HG03196 (cell line): Measurements from ENCODE around the gene SART3.

Experiments
- ATAC-seq: cut with Tn5 transposase; IDR thresholded peaks from one replicate; pipeline ENCODE4 v1.9.1; 2021; ENCODE audit not compliant: unreplicated experiment

Gene SART3, protein sequence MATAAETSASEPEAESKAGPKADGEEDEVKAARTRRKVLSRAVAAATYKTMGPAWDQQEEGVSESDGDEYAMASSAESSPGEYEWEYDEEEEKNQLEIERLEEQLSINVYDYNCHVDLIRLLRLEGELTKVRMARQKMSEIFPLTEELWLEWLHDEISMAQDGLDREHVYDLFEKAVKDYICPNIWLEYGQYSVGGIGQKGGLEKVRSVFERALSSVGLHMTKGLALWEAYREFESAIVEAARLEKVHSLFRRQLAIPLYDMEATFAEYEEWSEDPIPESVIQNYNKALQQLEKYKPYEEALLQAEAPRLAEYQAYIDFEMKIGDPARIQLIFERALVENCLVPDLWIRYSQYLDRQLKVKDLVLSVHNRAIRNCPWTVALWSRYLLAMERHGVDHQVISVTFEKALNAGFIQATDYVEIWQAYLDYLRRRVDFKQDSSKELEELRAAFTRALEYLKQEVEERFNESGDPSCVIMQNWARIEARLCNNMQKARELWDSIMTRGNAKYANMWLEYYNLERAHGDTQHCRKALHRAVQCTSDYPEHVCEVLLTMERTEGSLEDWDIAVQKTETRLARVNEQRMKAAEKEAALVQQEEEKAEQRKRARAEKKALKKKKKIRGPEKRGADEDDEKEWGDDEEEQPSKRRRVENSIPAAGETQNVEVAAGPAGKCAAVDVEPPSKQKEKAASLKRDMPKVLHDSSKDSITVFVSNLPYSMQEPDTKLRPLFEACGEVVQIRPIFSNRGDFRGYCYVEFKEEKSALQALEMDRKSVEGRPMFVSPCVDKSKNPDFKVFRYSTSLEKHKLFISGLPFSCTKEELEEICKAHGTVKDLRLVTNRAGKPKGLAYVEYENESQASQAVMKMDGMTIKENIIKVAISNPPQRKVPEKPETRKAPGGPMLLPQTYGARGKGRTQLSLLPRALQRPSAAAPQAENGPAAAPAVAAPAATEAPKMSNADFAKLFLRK

DNA sequence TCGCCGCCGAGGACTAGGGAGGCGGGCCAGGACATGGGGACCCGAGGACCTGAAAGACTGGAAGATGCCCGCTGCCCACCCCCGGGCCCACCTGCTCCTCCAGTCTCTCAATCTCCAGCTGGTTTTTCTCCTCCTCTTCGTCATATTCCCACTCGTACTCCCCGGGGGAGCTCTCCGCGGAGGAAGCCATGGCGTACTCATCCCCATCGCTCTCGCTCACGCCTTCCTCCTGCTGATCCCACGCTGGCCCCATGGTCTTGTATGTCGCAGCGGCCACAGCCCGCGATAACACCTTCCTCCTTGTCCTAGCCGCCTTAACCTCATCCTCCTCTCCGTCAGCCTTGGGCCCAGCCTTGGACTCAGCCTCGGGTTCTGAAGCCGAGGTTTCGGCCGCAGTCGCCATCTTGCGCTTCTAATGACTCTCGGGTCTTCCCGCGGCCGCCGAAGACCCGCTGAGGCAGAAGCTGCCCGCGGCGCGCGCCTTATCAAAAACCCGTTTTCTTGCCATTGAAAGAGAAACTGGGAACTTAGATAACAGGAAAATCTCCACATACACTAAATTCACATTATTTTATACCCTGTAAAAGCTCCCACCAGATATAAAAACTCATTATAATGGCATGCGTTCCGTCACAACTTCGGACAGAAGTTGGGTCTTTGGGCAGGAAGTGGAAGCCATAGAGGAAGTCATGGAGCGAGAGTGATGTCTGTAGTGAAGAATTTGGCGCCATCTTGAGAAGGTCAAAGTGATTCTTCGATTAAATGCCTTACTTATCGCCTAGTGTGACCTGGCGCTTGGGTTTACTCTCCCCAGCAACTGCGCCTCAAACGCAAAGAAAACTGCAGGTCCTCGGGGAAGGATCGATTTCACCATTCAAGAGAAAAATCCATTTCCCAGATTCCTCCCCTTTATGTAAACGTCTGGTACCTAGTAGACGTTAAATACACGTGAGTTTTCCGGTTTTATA, at the start of gene SART3:
Gene SART3, minus strand, starts transcription at position 422 of the 968 bp plus-strand sequence. Its CDS starts 19 bp downstream, at position 403.
- ATAC-seq = peak; percentile 40

DNA sequence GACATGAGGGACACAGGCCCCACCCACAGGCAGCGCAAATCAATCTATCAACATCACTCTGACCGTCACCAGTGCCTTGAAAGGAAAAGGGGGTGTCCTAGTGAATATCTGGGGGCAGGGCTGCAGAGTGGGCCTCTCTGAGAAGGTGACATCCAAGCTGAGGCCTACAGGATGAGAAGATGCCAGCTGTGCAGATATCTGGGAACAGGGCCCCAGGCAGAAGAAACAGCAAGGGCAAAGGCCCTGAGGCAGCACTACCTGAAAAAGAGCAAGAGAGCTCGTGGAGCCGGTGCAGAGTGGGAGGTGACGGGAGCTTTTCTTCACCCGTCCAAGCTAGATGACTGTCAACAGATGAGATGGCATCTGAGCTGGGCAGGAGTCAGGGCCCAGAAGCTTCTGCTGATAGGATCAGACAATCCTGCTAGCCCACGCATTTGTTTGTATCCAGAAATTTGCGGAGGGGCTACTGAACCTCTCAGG, 49.4 kb upstream of the SART3 start:
- ATAC-seq = no peak

DNA sequence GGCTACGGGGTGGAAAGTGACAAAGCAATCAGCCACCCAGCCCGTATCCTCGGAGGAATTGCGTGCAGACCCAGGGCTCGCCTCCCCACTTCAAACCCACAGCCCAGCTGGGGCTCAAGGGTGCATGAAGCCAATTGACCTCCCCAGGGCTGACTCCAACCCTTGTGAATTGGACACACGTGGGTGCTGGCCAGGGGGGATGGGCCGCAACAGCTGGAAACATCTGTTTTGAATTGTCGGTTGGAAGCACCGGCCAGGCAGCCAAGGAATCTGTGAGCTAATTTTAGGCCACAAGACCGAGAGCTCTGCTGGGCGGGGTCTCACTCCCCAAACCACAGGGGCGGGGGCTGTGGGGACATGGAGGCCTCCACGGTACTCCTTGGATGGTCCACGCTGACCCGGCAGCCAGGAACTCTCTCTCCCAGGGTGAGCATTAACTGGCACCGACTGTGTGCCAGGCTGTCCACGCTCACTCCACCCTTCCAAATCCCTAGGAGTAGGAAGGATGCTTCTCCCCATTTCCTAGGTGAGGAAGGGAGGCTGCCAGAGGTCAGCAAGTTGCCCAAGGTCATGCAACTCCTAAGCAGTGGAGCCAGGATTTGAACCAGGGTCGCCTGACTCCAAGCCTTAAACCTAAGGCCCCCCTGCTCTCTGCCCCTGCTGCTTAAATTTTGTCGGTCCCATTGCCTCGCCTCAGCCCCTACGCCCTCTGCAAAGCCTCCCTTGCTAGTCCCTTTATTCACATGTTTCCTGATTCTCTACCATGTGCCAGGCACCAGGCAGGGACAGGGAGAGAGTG, 48.8 kb upstream of the SART3 start:
- no peak for ATAC-seq

DNA sequence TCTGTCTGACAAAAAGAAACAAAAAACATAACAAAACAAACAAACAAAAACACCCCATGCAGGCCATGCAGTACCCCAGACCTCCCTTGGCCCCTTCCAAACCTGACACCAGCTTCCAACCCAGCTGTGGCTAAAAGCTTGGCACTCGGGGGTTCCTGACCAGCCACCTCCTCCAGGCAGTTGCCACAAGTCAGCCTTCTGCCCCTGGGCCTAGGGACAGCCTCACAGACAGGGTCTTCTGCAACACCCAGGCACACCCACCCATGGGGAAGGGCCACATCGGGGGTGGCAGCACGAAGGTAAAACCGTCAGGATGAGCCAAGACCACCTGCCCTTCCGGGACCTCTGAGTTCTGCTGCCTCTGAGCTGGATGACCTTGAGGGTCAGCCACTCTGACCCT, 47.6 kb upstream of the SART3 start:
- no peak for ATAC-seq

DNA sequence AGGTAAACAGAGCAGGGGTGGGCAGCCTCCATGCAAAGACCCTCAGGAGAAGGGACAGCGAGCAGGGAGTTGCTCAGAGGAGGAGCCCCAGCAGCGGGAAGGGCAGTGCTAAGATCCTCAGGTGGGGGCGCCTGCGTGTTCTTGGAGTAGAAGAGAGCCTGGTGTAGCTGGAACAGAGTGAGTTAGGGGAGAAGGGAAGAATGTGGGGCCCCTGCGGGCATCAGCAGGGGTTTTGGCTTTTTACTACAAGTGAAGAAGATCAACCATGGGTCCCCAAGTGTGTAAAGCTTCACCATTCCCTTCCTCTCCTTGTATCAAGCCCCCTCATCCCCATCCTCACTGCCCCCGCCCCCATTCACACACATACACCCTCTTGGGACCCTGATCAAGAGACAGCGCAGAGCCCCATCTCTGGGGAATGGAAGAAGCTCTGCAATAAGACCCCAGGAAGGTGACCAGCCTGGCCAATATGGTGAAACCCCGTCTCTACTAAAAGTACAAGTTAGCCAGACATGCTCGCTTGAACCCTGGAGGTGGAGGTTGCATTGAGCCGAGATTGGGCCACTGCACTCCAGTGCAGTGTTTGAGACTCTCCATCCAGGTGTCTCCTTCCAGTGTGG, 47.1 kb upstream of the SART3 start:
- no peak for ATAC-seq

DNA sequence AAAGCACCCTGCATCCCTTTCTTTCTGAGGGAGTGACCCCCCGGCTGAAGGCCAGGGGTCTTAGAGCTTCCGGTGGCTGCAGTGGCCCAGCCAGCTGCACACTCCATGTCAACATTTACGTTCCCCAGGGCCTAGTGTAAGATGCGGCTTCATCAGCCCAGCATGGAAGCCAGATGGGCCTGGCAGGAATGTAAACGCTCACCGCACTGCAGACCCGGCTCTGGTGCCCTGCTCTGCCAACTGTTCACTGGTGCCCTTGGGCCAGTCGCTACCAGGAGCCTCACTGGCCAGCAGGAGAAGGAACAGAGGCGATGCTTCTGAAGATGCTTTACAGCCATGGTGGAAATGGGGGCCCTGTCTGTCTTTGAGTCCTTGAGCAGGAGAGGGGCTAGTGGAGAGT, 45.5 kb upstream of the SART3 start:
- ATAC-seq = no peak

DNA sequence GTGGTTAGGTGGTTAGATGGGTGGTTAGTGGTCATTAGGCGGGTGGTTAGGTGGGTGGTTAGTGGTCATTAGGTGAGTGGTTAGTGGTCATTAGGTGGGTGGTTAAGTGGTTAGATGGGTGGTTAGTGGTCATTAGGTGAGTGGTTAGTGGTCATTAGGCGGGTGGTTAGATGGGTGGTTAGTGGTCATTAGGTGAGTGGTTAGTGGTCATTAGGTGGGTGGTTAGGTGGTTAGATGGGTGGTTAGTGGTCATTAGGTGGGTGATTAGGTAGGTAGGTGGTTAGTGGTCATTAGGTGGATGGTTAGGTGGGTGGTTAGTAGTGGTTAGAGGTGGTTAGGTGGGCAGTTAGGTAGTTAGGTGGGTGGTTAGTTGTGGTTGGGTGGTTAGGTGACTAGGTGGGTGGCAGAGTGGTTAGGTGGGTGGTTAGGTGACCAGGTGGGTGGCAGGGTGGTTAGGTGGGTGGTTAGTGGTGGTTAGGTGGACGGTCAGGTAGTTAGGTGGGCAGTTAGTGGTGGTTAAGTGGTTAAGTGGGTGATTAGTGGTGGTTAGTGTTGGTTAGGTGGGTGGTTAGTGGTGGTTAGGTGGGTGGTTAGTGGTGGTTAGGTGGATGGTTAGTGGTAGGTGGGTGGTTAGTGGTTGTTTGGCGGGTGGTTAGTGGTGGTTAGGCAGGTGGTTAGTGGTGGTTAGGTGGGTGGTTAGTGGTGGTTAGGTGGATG, 44.9 kb upstream of the SART3 start:
- no peak for ATAC-seq

DNA sequence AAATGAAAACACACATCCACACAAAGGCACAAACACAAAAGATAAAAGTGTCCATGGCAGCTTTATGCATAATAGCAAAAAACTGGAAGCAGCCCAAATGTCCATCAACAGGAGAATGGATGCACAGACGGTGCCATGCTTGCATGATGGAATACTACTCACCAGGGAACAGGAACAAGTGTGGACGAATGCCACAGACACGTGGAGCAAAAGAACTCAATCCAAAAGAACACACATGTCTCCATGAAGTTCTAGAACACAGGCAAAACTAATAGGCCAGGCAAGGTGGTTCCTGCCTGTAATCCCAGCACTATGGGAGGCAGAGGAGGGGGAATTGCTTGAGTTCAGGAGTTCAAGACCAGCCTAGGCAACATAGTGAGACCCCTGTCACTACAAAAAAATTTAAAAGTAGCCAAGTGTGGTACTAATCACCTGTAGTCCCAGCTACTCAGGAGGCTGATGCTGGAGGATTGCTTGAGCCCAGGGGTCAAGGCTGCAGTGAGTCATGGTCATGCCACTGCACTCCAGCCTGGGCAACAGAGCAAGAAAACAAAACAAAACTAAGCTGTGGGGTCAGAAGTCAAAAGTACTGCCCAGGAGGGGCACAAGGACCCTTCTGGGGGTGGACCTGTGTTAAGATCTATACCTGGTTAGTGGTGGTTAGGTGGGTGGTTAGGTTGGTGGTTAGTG, 44.2 kb upstream of the SART3 start:
- no peak for ATAC-seq

DNA sequence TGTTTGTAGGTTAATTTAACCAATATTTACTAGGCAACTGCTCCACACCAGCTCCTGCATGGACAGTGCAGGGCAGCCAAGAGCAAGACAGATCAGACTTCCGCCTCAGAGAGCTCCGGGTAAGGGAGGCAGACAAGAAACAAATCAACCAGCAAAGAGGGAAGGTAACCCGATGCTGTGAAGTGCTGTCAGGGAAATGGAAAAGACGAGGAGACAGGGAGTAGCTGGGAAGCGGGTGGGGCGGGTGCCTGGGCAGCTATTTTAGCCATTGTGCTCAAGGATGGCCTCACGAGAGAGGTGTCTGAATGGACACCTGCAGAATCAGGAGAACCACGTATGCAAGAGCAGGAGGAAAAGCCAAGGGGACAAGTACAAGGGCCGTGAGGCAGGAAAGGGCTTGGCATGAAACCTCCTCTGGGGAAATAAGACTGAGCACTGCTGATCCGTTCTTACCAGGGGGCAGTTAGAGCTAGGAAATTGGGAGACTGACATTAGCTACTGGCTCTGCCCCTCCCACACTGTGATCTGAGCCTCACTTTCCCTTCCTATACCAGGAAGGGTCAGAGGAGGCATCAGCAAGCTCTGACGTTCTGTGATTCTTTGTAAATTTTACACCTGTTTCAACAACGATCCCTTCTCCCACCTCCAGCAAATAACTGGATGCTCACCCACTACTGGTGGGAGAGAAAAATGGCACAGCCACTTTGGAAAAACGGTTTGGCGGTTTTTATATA, 43.4 kb upstream of the SART3 start:
- ATAC-seq = no peak

DNA sequence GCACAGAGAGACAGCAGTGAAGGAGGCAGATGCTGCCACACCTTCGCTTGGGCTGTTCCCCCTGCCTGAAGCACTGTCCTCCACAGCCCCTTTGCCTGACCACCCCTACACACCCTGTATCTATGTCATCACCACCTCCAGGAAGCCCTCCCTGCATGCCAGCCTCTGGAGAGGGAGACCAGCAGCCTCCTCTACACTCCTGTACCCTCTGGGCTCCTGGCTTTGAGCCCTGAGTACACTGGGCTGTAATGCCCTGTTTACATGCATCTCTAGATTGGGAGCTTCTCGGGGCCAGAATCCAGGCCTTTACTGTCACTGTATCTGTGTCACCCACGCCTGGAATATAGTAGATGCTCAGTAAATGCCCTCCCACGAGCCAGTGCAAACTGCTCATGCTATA, 42.8 kb upstream of the SART3 start:
- ATAC-seq = no peak

DNA sequence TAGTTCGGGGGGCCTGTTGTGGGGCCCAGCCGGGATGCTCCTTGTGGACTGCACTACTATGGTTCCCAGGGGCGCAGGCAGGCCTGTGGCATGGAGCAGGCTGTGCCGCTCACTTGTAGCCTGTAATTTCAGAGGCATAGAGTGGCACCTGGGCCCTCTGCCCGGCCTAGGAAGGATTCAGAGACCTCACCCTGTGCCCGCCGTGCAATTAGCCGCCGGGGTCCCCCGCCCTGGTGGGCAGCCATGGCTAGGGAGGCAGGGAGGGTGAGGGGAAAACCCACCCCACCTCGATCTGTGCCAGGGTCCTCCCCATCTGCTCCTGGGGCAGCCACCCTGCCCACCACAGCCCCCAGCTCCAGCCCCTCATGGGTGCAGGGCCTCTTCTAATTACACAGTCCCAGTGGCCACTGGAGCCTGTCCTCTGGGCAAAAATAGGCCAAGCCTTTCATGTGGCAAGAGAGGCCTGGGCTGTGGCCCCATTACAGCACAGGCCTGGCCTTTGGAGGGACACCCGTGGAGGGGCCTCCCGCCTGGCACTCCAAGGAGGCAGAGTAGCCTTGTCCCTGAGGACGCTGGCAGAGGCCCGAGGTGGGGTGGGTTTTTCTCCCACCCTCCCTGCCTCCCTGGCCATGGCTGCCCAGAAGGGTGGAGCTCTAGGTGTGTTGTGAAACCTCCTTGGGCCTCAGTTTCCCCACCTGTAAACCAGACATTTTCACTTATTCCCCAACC, 42.2 kb upstream of the SART3 start:
- no peak for ATAC-seq

DNA sequence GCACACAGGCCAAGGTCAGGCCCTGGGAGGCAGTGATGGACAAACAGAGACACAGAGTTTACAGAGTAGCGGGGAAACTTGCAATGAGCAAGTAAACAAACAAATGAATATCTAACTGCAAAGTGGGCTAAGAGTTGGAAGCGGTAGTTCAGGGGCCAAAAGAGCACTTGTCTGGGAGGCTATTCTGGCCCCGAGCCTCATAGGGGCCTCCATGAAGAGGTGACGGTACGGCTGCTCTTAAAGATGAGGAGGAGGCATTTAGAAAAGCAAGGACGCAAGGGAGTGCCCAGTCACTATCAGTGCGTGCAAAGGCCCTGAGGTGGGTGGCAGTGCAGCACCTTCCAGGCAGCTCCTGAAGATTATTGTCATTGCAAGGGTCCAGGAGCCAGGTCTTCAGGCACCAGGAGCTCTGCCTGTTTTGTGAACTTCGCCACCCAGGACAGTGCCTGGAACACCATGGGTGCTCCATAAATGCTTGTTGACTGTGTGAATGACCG, 41.3 kb upstream of the SART3 start:
- no peak for ATAC-seq

DNA sequence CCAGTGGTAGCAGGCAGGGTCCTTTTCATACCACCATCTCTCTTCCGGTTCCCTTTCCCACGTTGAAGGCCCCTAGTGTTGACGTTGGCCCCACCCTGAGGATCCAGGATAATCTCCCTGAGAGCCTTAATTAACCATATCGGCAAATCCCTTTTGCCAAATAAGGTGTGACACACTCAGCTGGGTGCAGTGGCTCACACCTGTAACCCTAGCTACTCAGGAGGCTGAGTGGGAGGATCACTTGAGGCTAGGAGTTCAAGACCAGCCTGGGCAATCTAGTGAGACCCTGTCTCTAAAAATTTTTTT, 39.7 kb upstream of the SART3 start:
- no peak for ATAC-seq

DNA sequence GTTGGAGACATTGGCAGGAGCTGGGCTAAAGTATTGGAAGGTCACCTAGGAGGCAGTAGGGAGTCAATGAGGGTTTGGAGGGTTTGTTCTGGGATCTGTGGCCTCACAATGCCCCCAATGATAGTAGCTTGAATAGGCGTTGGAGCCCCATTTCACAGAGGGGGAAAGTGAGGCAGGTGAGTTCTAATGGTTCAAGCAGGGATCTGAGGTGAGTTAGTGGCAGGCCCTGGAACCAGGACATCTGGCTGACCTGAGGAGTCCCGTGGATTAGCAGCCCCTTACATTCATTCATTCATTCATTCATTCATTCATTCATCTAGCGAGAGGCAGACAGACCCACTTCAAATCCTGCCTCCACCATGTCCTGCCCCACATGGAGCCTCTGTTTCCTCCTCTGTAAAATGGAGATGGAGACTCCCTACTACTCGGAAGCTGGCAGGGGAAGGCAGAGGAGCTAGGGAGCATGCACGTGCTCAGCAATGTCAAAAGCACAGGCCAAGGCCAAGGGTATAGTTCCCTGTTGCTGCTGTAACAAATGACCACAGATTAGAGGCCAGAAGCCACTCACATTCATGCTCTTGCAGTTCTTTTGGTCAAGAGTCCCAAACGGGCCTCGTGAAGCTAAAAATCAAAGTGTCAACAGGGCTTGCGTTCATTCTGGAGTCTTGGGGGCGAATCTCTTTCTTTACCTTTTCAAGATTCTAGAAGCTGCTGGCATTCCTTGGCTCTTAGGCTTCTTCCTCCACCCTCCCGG, 39.2 kb upstream of the SART3 start:
- ATAC-seq = no peak

DNA sequence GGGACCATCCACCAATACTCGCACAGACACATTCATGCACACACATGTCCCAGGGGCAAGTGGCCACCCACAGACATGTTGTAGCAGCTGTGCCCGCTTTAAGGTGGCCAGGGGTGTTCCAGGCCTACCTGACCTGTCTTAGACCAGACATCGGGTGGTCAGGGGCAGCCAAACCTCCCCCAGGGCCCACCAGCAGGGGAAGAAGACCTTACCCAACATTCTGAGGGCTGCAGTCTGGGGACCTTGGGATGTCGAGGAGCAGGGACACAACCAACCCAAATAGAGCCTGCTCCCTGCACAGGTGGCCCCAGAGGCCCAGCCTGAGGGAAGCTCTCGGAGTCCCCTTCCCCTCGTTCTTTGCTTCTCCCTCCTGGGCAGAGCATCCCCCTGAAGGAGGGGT, 38.6 kb upstream of the SART3 start:
- ATAC-seq = no peak
